ENCODE measurements around the gene TRPC4AP.

DNA sequence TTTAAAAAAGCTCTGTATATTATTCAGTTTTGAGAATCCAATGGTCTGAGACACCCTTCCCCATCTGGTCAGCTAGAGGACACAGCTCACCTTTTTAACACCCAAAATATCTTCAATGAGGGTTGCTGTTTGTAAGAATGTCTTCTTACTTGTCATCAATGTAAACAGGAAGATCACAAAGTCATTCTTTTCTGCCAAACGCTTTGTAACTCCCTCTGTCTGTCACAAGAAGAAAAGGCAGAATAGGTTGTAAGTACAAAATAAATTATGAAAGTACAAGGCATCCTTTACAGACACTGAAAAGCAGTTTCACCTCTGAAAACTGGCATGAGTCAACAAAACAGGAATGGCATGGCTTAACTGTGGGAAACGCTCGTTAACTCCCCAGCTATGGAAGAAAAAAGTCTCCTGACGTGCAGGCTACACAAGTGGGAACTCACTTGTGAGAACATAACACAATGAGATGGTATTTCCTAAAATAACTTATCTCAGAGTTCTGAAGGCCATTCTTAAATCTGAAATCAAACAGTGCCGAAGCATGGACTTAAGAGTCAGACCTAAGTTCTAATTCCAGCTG lies 42.7 kb downstream of the TRPC4AP start:
- TF ChIP-seq, protein P1, sequence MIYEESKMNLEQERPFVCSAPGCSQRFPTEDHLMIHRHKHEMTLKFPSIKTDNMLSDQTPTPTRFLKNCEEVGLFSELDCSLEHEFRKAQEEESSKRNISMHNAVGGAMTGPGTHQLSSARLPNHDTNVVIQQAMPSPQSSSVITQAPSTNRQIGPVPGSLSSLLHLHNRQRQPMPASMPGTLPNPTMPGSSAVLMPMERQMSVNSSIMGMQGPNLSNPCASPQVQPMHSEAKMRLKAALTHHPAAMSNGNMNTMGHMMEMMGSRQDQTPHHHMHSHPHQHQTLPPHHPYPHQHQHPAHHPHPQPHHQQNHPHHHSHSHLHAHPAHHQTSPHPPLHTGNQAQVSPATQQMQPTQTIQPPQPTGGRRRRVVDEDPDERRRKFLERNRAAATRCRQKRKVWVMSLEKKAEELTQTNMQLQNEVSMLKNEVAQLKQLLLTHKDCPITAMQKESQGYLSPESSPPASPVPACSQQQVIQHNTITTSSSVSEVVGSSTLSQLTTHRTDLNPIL (CRISPR knock-in tag; IDR thresholded peaks at IDR 0.05; ENCODE audit: low read depth), result no peak
- TF ChIP-seq RARB (CRISPR knock-in tag; IDR thresholded peaks at IDR 0.05) (no peak), TOX (CRISPR knock-in tag; IDR thresholded peaks at IDR 0.05; ENCODE audit: borderline replicate concordance) (no peak), SNAI2 (CRISPR knock-in tag; IDR thresholded peaks at IDR 0.05) (no peak), ESRRG (CRISPR knock-in tag; IDR thresholded peaks at IDR 0.05) (no peak), PPARA (CRISPR knock-in tag; IDR thresholded peaks at IDR 0.05; ENCODE audit: borderline replicate concordance) (no peak), TCF4 (CRISPR knock-in tag; IDR thresholded peaks at IDR 0.05; ENCODE audit: borderline replicate concordance) (no peak)
- TF ChIP-seq, protein P2, sequence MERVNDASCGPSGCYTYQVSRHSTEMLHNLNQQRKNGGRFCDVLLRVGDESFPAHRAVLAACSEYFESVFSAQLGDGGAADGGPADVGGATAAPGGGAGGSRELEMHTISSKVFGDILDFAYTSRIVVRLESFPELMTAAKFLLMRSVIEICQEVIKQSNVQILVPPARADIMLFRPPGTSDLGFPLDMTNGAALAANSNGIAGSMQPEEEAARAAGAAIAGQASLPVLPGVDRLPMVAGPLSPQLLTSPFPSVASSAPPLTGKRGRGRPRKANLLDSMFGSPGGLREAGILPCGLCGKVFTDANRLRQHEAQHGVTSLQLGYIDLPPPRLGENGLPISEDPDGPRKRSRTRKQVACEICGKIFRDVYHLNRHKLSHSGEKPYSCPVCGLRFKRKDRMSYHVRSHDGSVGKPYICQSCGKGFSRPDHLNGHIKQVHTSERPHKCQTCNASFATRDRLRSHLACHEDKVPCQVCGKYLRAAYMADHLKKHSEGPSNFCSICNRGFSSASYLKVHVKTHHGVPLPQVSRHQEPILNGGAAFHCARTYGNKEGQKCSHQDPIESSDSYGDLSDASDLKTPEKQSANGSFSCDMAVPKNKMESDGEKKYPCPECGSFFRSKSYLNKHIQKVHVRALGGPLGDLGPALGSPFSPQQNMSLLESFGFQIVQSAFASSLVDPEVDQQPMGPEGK (CRISPR knock-in tag; IDR thresholded peaks at IDR 0.05; ENCODE audit: borderline replicate concordance), result no peak
